ENCODE results near the gene MAST3. TPM values are rescaled to one million over a fixed set of nuclear protein-coding genes. Genes with fewer than 3 reads are reported as not detected.

MAST3 gene
- polyA plus RNA-seq (2.3 and 2.4 TPM in 2 replicates), polyA minus RNA-seq (3.9 and 5.4 TPM in 2 replicates)

- Histone ChIP-seq H3K4me2 (ENCODE audit: low read length) (no peak within 1 kb of the TSS), H3K27me3 (ENCODE audit: insufficient read depth, low read depth, low read length) (peaks cover 22% of the 10 kb centered on the region), H3F3A (ENCODE audit: insufficient read depth, low read length, poor library complexity, severe bottlenecking) (no peaks in the 10 kb centered on the region), H3K4me3 (ENCODE audit: low read length) (no peak within 1 kb of the TSS), H3K36me3 (ENCODE audit: insufficient read depth, low read length) (no peaks in the 10 kb centered on the region), H3K9ac (ENCODE audit: low read length) (no peak within 1 kb of the TSS), H3K27ac (ENCODE audit: low read length) (no peak within 1 kb of the TSS), H2AFZ (ENCODE audit: low read depth, low read length) (no peak within 1 kb of the TSS), H3K9me2 (ENCODE audit: insufficient read depth, low read length) (no peaks in the 10 kb centered on the region), H3K9me3 (ENCODE audit: low read length) (no peaks in the 10 kb centered on the region), H4K20me1 (ENCODE audit: insufficient read depth) (no peaks in the 10 kb centered on the region), H3K79me2 (replicated peaks; ENCODE audit: insufficient read depth, low read length) (no peaks in the 10 kb centered on the region)
- no peak for TF ChIP-seq RAD21 (conservative IDR thresholded peaks at IDR 0.05)
- no peak for TF ChIP-seq EZH2 (IDR thresholded peaks at IDR 0.05; ENCODE audit: borderline replicate concordance, insufficient read depth, low read length, poor library complexity, severe bottlenecking)
- TF ChIP-seq CTCF (IDR thresholded peaks at IDR 0.05; ENCODE audit: poor library complexity, severe bottlenecking) = no peak
- no peak for TF ChIP-seq REST (IDR thresholded peaks at IDR 0.05; ENCODE audit: borderline replicate concordance)
- TF ChIP-seq MXI1 (conservative IDR thresholded peaks at IDR 0.05; ENCODE audit: poor library complexity, severe bottlenecking) = no peak
- TF ChIP-seq TAF1 (IDR thresholded peaks at IDR 0.05; ENCODE audit: low read depth) = no peak
- TF ChIP-seq POLR2AphosphoS5 (IDR thresholded peaks at IDR 0.05) = no peak
- TF ChIP-seq EP300 (conservative IDR thresholded peaks at IDR 0.05; ENCODE audit: poor library complexity, severe bottlenecking) = no peak
- no peak for TF ChIP-seq SMC3 (conservative IDR thresholded peaks at IDR 0.05; ENCODE audit: poor library complexity)
These were observed at the start of gene MAST3 for GRCh38 chr19:18097217-18097992. MAST3 (plus strand) TSS chr19:18097778; CDS start chr19:18097793, 15 bp downstream.

- TF ChIP-seq EZH2 (IDR thresholded peaks at IDR 0.05; ENCODE audit: borderline replicate concordance, insufficient read depth, low read length, poor library complexity, severe bottlenecking) (no peak), CTCF (IDR thresholded peaks at IDR 0.05; ENCODE audit: poor library complexity, severe bottlenecking) (no peak), TAF1 (IDR thresholded peaks at IDR 0.05; ENCODE audit: low read depth) (no peak), EP300 (conservative IDR thresholded peaks at IDR 0.05; ENCODE audit: poor library complexity, severe bottlenecking) (no peak), MXI1 (conservative IDR thresholded peaks at IDR 0.05; ENCODE audit: poor library complexity, severe bottlenecking) (no peak), REST (IDR thresholded peaks at IDR 0.05; ENCODE audit: borderline replicate concordance) (no peak), SMC3 (conservative IDR thresholded peaks at IDR 0.05; ENCODE audit: poor library complexity) (no peak)
- no peak overlapping the region for H3K4me2 ChIP-seq (ENCODE audit: low read length)
- no peaks in the 10 kb centered on the region for H3F3A ChIP-seq (ENCODE audit: insufficient read depth, low read length, poor library complexity, severe bottlenecking)
- no peaks in the 10 kb centered on the region for H3K9me2 ChIP-seq (ENCODE audit: insufficient read depth, low read length)
- H3K9ac ChIP-seq (ENCODE audit: low read length) = no peak overlapping the region
- no peak overlapping the region for H3K27ac ChIP-seq (ENCODE audit: low read length)
- H2AFZ ChIP-seq (ENCODE audit: low read depth, low read length) = no peak overlapping the region
- no peaks in the 10 kb centered on the region for H3K27me3 ChIP-seq (ENCODE audit: insufficient read depth, low read depth, low read length)
- H4K20me1 ChIP-seq (ENCODE audit: insufficient read depth) = no peaks in the 10 kb centered on the region
- no peaks in the 10 kb centered on the region for H3K9me3 ChIP-seq (ENCODE audit: low read length)
- H3K79me2 ChIP-seq (replicated peaks; ENCODE audit: insufficient read depth, low read length) = no peaks in the 10 kb centered on the region
- H3K4me3 ChIP-seq (ENCODE audit: low read length) = no peak overlapping the region
- H3K36me3 ChIP-seq (ENCODE audit: insufficient read depth, low read length) = no peaks in the 10 kb centered on the region
These were observed 48.2 kb upstream of the MAST3 start for GRCh38 chr19:18049385-18049784.
